ENCODE measurements around the gene FAM114A1. TPM values are rescaled to one million over a fixed set of nuclear protein-coding genes. Genes with fewer than 3 reads are reported as not detected.
A peak's percentile ranks its signal among the peaks of the same experiment; 100 is the strongest.

The FAM114A1 gene
- total and polyA plus RNA-seq, 7 donors: 5.6 to 20.0 (median 15.4) TPM

DNA sequence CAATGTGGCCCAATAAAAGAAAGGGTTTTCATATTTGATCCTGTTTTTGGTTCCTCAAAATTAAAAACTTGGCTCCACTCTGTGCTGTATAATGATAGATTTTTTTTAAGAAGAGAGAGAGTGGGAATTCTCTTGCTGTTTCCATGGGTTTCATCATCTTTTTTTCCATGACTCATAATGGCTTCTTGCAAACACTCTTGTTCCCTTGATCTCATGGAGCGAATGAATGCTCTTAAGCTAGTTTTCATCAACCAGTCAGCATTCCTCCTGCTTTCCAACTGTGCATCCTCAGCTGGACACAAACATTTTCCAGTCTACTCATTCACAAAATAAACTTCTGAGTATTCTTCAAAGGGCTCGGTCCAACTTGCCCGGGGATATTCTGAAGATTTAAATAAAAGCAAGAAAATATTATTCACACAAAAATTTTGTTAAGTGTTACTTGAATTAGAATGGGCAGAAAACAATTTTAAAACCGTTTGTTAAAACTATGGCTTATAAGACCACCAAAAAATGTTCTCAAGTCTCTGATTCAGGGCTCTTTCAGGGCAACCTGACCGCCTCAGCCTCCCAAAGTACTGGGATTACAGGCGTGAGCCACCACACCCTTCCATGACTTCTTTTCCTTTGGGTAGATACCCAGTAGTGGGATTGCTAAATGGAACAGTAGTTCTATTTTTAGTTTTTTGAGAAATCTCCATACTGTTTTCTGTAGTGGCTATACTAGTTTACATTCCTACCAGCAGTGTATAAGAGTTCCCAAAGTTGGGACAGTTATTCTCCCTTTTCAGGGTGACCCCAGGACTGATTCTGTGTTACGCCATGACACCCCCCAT lies 99.9 kb downstream of the FAM114A1 start:
- TF ChIP-seq CTCF (IDR thresholded peaks at IDR 0.05): no peak
- Histone ChIP-seq H3K27me3 (ENCODE audit: insufficient read depth in 3 of 3, low read length in 2 of 3) (no peaks in the 10 kb centered on the region), H3K27ac (no peak overlapping the region), H3K36me3 (ENCODE audit: insufficient read depth in 1 of 2, low read depth in 1 of 2) (no peaks in the 10 kb centered on the region), H3K4me3 (no peak overlapping the region), H3K4me1 (no peaks in the 10 kb centered on the region), H3K9me3 (no peaks in the 10 kb centered on the region)
- DNase-seq (no peak), ATAC-seq (peak in 1 of 4 donors; percentile 34)
- intact Hi-C loops (cut with DNase I): no loop called here
- WGBS, 3 donors: 81 to 89% (median 81%) methylated on average over 7 of the region's 7 CpGs

GRCh38 chr4:38968668-38969067 lies 101.1 kb downstream of the FAM114A1 start:
- Histone ChIP-seq H3K4me1 (no peaks in the 10 kb centered on the region), H3K27me3 (ENCODE audit: insufficient read depth in 3 of 3, low read length in 2 of 3) (no peaks in the 10 kb centered on the region), H3K36me3 (ENCODE audit: insufficient read depth in 1 of 2, low read depth in 1 of 2) (no peaks in the 10 kb centered on the region), H3K27ac (no peak overlapping the region), H3K4me3 (no peak overlapping the region), H3K9me3 (no peaks in the 10 kb centered on the region)
- WGBS, 3 donors: 81 to 90% (median 83%) methylated on average over 5 of the region's 5 CpGs
- ATAC-seq (no peak), DNase-seq (no peak)
- TF ChIP-seq CTCF (IDR thresholded peaks at IDR 0.05): no peak
- intact Hi-C loops (cut with DNase I): no loop called here

DNA sequence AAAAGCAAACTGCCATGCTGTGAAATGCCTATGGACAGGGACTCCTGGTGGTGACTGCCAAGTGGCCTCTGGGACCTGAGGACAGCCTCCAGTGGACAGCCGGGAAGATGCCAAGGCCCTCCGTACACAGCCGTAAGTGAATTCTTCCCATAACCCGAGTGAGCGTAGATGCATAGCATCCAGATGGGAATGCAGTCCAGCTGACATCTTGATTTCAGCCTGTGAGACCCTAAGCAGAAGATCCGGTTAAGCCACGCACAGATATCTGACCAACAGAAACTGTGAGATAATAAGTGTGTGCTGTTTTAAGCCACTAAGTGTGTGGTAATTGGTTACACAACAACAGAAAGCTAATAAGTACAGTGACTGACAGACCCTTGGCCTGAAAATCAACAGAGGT lies 108.7 kb downstream of the FAM114A1 start:
- H3K27ac ChIP-seq: no peak overlapping the region
- no peak for TF ChIP-seq CTCF (IDR thresholded peaks at IDR 0.05)
- H3K4me1 ChIP-seq: no peaks in the 10 kb centered on the region
- ATAC-seq (no peak), DNase-seq (no peak)
- no peaks in the 10 kb centered on the region for H3K36me3 ChIP-seq (ENCODE audit: insufficient read depth in 1 of 2, low read depth in 1 of 2)
- WGBS, 3 donors: 82 to 96% (median 90%) methylated on average over 7 of the region's 7 CpGs
- no peak overlapping the region for H3K4me3 ChIP-seq
- H3K9me3 ChIP-seq: no peaks in the 10 kb centered on the region
- no peaks in the 10 kb centered on the region for H3K27me3 ChIP-seq (ENCODE audit: insufficient read depth in 3 of 3, low read length in 2 of 3)
- intact Hi-C loops (cut with DNase I): no loop called here

- intact Hi-C loops (cut with DNase I): no loop called here
- H3K9me3 ChIP-seq: no peaks in the 10 kb centered on the region
- no peaks in the 10 kb centered on the region for H3K36me3 ChIP-seq (ENCODE audit: insufficient read depth in 1 of 2, low read depth in 1 of 2)
- no peak overlapping the region for H3K27ac ChIP-seq
- DNase-seq (no peak), ATAC-seq (no peak)
- WGBS, 3 donors: 59 to 67% (median 62%) methylated on average over 4 of the region's 4 CpGs
- no peak overlapping the region for H3K4me3 ChIP-seq
- no peaks in the 10 kb centered on the region for H3K4me1 ChIP-seq
- TF ChIP-seq CTCF (IDR thresholded peaks at IDR 0.05): no peak
- H3K27me3 ChIP-seq (ENCODE audit: insufficient read depth in 3 of 3, low read length in 2 of 3): peaks cover 0 to 2% (median 0%) of the 10 kb centered on the region in 3 donors
These were observed 111.5 kb downstream of the FAM114A1 start for GRCh38 chr4:38979081-38979480.
